WI38 (cell line): ENCODE data around the gene SLC2A11.

Experiments
- H3K4me3 ChIP-seq: 2 replicates; pipeline ENCODE4 v1.5.1; 2011; ENCODE audit warnings: low read depth, mild to moderate bottlenecking, control low read depth, low read length
- CTCF ChIP-seq: IDR thresholded peaks from 2 replicates; pipeline ENCODE4 v1.5.1; 2012; ENCODE audit warnings: low read depth, mild to moderate bottlenecking, control low read depth, low read length

SLC2A11 gene

GRCh38 chr22:23820748-23821211, 36.9 kb upstream of the SLC2A11 start:
- no peak overlapping the region for H3K4me3 ChIP-seq
- no peak for TF ChIP-seq CTCF

- TF ChIP-seq CTCF, result no peak
These were observed 35.5 kb upstream of the SLC2A11 start for GRCh38 chr22:23822101-23822671.

GRCh38 chr22:23823331-23823791, 34.3 kb upstream of the SLC2A11 start:
- no peak overlapping the region for H3K4me3 ChIP-seq
- TF ChIP-seq CTCF, result no peak

More at GRCh38 chr22:23822101-23822671, 35.5 kb upstream of the SLC2A11 start:
- no peak overlapping the region for H3K4me3 ChIP-seq

GRCh38 chr22:23824476-23825245, 33.0 kb upstream of the SLC2A11 start:
- no peak for TF ChIP-seq CTCF
- no peak overlapping the region for H3K4me3 ChIP-seq

GRCh38 chr22:23825246-23825905, 32.3 kb upstream of the SLC2A11 start:
- no peak for TF ChIP-seq CTCF
- H3K4me3 ChIP-seq, result no peak overlapping the region

GRCh38 chr22:23826510-23827350, 30.9 kb upstream of the SLC2A11 start:
- H3K4me3 ChIP-seq, result no peak overlapping the region
- no peak for TF ChIP-seq CTCF
